GM23248 (cell line): ENCODE measurements around the gene EAF2.

ENCODE experiments used
- EZH2 ChIP-seq: fragments of 200-600 bp; sonication (generic); IDR thresholded peaks from 2 replicates; pipeline ENCODE4 v1.6.1; 2018; ENCODE audit warnings: antibody characterized with exemption, mild to moderate bottlenecking; ENCODE audit not compliant: insufficient read depth, poor library complexity, severe bottlenecking
- EZH2phosphoT487 ChIP-seq: fragments of 200-600 bp; sonication (generic); IDR thresholded peaks from 2 replicates; pipeline ENCODE4 v1.6.1; 2018; ENCODE audit warnings: antibody characterized with exemption, moderate library complexity, mild to moderate bottlenecking, low read depth; ENCODE audit not compliant: insufficient read depth

- TF ChIP-seq EZH2 = no peak
- TF ChIP-seq EZH2phosphoT487 = no peak
Observed at GRCh38 chr3:121883507-121883906, 48.5 kb downstream of the EAF2 start.
